HG03280 (cell line): Measurements from ENCODE around the gene P2RX3.

ENCODE experiments used
- ATAC-seq: cut with Tn5 transposase; IDR thresholded peaks from one replicate; pipeline ENCODE4 v1.9.1; 2021; ENCODE audit warnings: mild to moderate bottlenecking, moderate library complexity; ENCODE audit not compliant: unreplicated experiment

Gene P2RX3

GRCh38 chr11:57414612-57415212 lies 76.6 kb downstream of the P2RX3 start:
- ATAC-seq, result no peak

GRCh38 chr11:57416436-57416835 lies 78.3 kb downstream of the P2RX3 start:
- ATAC-seq, result no peak

- ATAC-seq, result no peak
Measured at GRCh38 chr11:57417056-57417455, 78.9 kb downstream of the P2RX3 start.

- ATAC-seq, result no peak
Measured at GRCh38 chr11:57418131-57418530, 80.0 kb downstream of the P2RX3 start.

- ATAC-seq, result no peak
Measured at GRCh38 chr11:57419146-57419545, 81.0 kb downstream of the P2RX3 start.

- ATAC-seq, result no peak
Measured at GRCh38 chr11:57421066-57421465, 82.9 kb downstream of the P2RX3 start.

- no peak for ATAC-seq
Measured at GRCh38 chr11:57421805-57422204, 83.7 kb downstream of the P2RX3 start.
